ENCODE results near the gene FDX2. TPM values are rescaled to one million over a fixed set of nuclear protein-coding genes. Genes with fewer than 3 reads are reported as not detected.

Gene FDX2
- total RNA-seq, 1 donor from 2014 or later: 25.0 TPM

DNA sequence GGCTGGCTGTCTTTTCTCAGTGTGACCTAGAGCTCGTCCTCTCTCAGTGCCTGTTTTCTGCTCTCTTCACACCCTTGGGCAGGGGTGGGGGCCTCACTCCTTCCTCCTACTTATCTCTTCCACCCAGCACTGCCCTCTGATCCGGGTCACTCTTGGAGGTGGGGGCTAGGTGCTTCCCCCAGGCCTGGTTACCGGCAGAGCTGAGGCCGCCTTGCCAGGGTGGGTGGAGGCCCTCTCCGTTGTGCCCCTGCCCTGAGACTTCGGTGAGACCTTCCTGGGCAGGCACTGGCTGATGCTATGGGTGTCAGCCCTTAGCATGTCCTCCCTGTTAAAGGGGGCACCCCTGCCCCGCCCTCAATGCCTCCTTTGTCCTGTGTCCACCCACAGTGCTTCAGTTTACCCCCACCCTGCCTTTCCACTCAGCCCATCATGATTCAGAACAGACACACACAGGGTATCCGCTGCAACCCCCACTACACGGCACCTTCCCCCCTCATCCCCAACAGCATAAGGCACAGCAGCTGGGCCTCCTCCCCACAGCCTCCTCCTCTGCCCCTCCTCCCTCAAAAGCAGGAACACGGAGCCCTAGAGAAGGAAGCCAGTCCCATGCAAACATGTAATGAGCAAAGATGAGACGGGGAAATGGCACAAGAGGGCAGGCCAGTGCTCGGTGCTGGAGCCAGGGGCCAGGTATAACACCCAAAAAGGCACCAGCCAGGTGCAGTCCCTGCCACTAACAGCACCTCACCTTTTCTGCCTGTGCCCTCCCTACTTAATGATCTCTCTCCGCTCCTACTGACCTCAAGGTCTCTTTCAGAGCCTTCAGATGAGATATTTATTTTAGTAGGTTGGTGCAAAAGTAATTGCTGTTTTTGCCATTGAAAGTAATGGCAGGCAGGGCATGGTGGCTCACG, 16.0 kb downstream of the FDX2 start:
- Histone ChIP-seq H3K27ac (no peak overlapping the region), H3K4me3 (no peak overlapping the region), H3K36me3 (no peaks in the 10 kb centered on the region), H3K4me1 (peaks cover 15% of the 10 kb centered on the region), H3K27me3 (peaks cover 6% of the 10 kb centered on the region), H3K9me3 (no peaks in the 10 kb centered on the region)
- intact Hi-C loops (cut with DNase I): no loop called here
- TF ChIP-seq POLR2A (IDR thresholded peaks at IDR 0.05): no peak
- no peak for TF ChIP-seq CTCF (IDR thresholded peaks at IDR 0.05)
- TF ChIP-seq POLR2AphosphoS5 (IDR thresholded peaks at IDR 0.05; ENCODE audit: insufficient read depth in 1 of 2, low read depth in 1 of 2): no peak
- peak in 1 of 2 donors; percentile 90 for DNase-seq (ENCODE audit: extremely low spot score in 2 of 2)

GRCh38 chr19:10295847-10296591, 19.8 kb downstream of the FDX2 start:
- Histone ChIP-seq H3K27ac (no peak overlapping the region), H3K4me3 (peak overlapping the region; percentile 1 to 30), H3K36me3 (no peaks in the 10 kb centered on the region), H3K27me3 (peaks cover 18% of the 10 kb centered on the region), H3K4me1 (peaks cover 40% of the 10 kb centered on the region), H3K9me3 (no peaks in the 10 kb centered on the region)
- intact Hi-C loops (cut with DNase I): no loop called here
- TF ChIP-seq CTCF (IDR thresholded peaks at IDR 0.05): no peak
- TF ChIP-seq POLR2AphosphoS5 (IDR thresholded peaks at IDR 0.05; ENCODE audit: insufficient read depth in 1 of 2, low read depth in 1 of 2): no peak
- TF ChIP-seq POLR2A (IDR thresholded peaks at IDR 0.05): no peak
- DNase-seq (ENCODE audit: extremely low spot score in 2 of 2): no peak

- Histone ChIP-seq H3K4me1 (peaks cover 47% of the 10 kb centered on the region), H3K27ac (no peak overlapping the region), H3K36me3 (no peaks in the 10 kb centered on the region), H3K27me3 (peaks cover 18% of the 10 kb centered on the region), H3K9me3 (no peaks in the 10 kb centered on the region), H3K4me3 (peak overlapping the region; percentile 1 to 30)
- intact Hi-C loops (cut with DNase I): no loop called here
- TF ChIP-seq POLR2A (IDR thresholded peaks at IDR 0.05) (no peak), CTCF (IDR thresholded peaks at IDR 0.05) (no peak), POLR2AphosphoS5 (IDR thresholded peaks at IDR 0.05; ENCODE audit: insufficient read depth in 1 of 2, low read depth in 1 of 2) (no peak)
- DNase-seq (ENCODE audit: extremely low spot score in 2 of 2): peak in 1 of 2 donors; percentile 91
Measured at GRCh38 chr19:10295305-10295846, 20.4 kb downstream of the FDX2 start.

- no peak for DNase-seq (ENCODE audit: extremely low spot score in 2 of 2)
- Histone ChIP-seq H3K9me3 (no peaks in the 10 kb centered on the region), H3K36me3 (no peaks in the 10 kb centered on the region), H3K27me3 (peaks cover 19% of the 10 kb centered on the region), H3K4me1 (peaks cover 57% of the 10 kb centered on the region), H3K27ac (no peak overlapping the region), H3K4me3 (no peak overlapping the region)
- no peak for TF ChIP-seq POLR2A (IDR thresholded peaks at IDR 0.05)
- TF ChIP-seq CTCF (IDR thresholded peaks at IDR 0.05): no peak
- TF ChIP-seq POLR2AphosphoS5 (IDR thresholded peaks at IDR 0.05; ENCODE audit: insufficient read depth in 1 of 2, low read depth in 1 of 2): no peak
- intact Hi-C loops (cut with DNase I): no loop called here
Measured at GRCh38 chr19:10294368-10294697, 21.5 kb downstream of the FDX2 start.
